ENCODE results near the gene UPK3B.
"Not testable (repeated sequence)": the region's sequence is repeated elsewhere in the genome, so short reads cannot be mapped to it uniquely, and the experiment has no call there.

UPK3B gene

DNA sequence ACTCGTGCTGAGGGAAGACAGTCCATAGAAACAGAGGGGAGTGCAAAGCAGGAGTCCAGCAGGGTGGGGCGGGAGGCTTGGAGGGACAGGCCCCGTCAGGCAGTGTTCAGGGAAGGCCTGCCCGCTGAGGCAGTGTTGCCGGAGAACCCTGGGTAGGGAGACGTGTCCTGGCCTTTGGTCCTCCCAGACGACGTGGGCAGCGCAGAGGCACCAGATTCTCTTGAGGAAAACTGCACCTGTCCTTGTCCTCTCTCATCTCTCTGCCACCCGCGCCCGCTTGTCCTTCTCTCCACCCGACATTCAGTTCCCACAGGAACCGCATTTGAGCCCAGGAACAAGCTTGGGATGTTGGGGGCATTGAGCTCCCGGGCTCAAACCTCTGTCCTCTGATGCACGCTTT, 14.6 kb upstream of the UPK3B start:
- H3K27me3 ChIP-seq (replicated peaks in 2 of 5; ENCODE audit: control insufficient read depth in 4 of 5, insufficient read depth in 5 of 5, low read length in 4 of 5); H3K4me3 ChIP-seq (ENCODE audit: control insufficient read depth in 1 of 7, extremely low read depth in 1 of 7, insufficient read depth in 4 of 7, low read depth in 2 of 7, low read length in 6 of 7); CTCF ChIA-PET; H3K4me1 ChIP-seq (ENCODE audit: control extremely low read depth in 1 of 4, control insufficient read depth in 4 of 4, insufficient read depth in 4 of 4, low read length in 3 of 4); POLR2A ChIA-PET; DNase-seq; H3K27ac ChIP-seq (ENCODE audit: insufficient read depth in 1 of 2, low read depth in 1 of 2, low read length in 2 of 2, poor library complexity in 1 of 2, severe bottlenecking in 2 of 2); H3K9me3 ChIP-seq (ENCODE audit: control extremely low read depth in 1 of 5, control insufficient read depth in 4 of 5, insufficient read depth in 2 of 5, low read depth in 1 of 5, low read length in 4 of 5); H3K36me3 ChIP-seq (ENCODE audit: control insufficient read depth in 4 of 4, insufficient read depth in 4 of 4, low read length in 3 of 4): not testable (repeated sequence)
- WGBS (ENCODE audit: insufficient coverage), result no CpG with 5 or more reads among the region's 16 CpGs

DNA sequence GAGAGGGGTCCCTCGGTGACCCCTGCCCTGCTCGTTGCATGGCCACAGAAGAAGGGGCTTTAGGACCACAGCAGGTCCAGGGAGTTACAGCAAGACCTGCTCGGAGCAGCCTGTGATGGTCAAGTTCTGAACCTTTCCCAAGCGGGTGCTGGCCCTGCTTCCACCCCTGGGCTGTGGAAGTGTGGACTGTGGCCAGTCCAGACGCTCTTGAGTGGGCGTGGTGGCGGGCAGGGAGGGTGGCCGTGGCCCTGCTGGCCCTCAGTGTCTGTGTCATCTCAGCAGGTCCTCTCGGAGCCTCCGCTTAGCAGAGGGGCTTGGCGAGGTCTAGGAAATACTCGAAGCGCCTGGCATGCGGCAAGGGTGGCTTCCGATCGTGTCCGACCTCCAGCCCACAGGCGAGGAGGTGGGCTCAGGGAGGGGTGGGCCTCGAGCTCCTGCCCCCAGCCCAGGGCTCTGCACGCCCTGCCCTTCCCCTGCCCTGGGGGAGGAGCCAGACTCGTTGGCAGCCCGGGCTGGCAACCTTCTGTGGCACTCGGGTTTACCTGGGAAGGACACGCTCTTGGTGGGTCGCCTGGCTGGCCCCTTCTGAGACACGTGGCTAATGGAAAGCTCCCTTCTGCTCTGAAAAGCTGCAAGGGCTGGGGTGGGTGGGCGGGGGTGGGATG, 12.3 kb upstream of the UPK3B start:
- H3K4me3 ChIP-seq (ENCODE audit: control insufficient read depth in 1 of 7, extremely low read depth in 1 of 7, insufficient read depth in 4 of 7, low read depth in 2 of 7, low read length in 6 of 7); H3K27me3 ChIP-seq (replicated peaks in 2 of 5; ENCODE audit: control insufficient read depth in 4 of 5, insufficient read depth in 5 of 5, low read length in 4 of 5); DNase-seq; H3K4me1 ChIP-seq (ENCODE audit: control extremely low read depth in 1 of 4, control insufficient read depth in 4 of 4, insufficient read depth in 4 of 4, low read length in 3 of 4); H3K36me3 ChIP-seq (ENCODE audit: control insufficient read depth in 4 of 4, insufficient read depth in 4 of 4, low read length in 3 of 4); CTCF ChIA-PET; POLR2A ChIA-PET; H3K9me3 ChIP-seq (ENCODE audit: control extremely low read depth in 1 of 5, control insufficient read depth in 4 of 5, insufficient read depth in 2 of 5, low read depth in 1 of 5, low read length in 4 of 5); H3K27ac ChIP-seq (ENCODE audit: insufficient read depth in 1 of 2, low read depth in 1 of 2, low read length in 2 of 2, poor library complexity in 1 of 2, severe bottlenecking in 2 of 2): not testable (repeated sequence)
- no CpG with 5 or more reads among the region's 27 CpGs for WGBS (ENCODE audit: insufficient coverage)

DNA sequence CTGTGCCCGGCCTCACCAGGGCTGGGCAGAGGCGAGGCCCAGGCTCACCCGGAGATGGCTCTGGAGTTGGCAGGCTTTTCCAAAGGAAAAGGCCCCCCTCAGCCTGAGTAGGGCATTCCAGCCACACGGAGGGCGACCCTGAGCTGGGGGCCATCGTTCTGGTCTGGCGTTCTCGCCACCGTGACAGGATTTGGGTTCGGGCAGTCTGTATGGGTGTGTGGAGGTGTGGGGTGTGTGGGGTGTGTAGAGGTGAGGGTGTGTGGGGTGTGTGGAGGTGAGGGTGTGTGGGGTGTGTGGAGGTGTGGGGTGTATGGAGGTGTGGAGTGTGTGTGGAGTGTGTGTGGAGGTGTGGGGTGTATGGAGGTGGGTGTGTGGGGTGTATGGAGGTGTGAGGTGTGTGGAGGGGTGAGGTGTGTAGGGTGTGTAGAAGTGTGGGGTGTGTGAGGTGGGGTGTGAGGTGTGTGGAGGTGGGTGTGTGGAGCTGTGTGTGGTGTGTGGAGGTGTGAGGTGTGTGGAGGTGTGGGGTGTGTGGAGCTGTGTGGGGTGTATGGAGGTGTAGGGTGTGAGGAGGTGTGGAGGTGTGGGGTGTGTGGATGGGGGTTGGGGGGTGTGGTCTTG, 11.7 kb upstream of the UPK3B start:
- DNase-seq; H3K9me3 ChIP-seq (ENCODE audit: control extremely low read depth in 1 of 5, control insufficient read depth in 4 of 5, insufficient read depth in 2 of 5, low read depth in 1 of 5, low read length in 4 of 5); H3K27ac ChIP-seq (ENCODE audit: insufficient read depth in 1 of 2, low read depth in 1 of 2, low read length in 2 of 2, poor library complexity in 1 of 2, severe bottlenecking in 2 of 2); H3K27me3 ChIP-seq (replicated peaks in 2 of 5; ENCODE audit: control insufficient read depth in 4 of 5, insufficient read depth in 5 of 5, low read length in 4 of 5); H3K4me1 ChIP-seq (ENCODE audit: control extremely low read depth in 1 of 4, control insufficient read depth in 4 of 4, insufficient read depth in 4 of 4, low read length in 3 of 4); H3K4me3 ChIP-seq (ENCODE audit: control insufficient read depth in 1 of 7, extremely low read depth in 1 of 7, insufficient read depth in 4 of 7, low read depth in 2 of 7, low read length in 6 of 7); POLR2A ChIA-PET; H3K36me3 ChIP-seq (ENCODE audit: control insufficient read depth in 4 of 4, insufficient read depth in 4 of 4, low read length in 3 of 4); CTCF ChIA-PET: not testable (repeated sequence)
- no CpG with 5 or more reads among the region's 10 CpGs for WGBS (ENCODE audit: insufficient coverage)

DNA sequence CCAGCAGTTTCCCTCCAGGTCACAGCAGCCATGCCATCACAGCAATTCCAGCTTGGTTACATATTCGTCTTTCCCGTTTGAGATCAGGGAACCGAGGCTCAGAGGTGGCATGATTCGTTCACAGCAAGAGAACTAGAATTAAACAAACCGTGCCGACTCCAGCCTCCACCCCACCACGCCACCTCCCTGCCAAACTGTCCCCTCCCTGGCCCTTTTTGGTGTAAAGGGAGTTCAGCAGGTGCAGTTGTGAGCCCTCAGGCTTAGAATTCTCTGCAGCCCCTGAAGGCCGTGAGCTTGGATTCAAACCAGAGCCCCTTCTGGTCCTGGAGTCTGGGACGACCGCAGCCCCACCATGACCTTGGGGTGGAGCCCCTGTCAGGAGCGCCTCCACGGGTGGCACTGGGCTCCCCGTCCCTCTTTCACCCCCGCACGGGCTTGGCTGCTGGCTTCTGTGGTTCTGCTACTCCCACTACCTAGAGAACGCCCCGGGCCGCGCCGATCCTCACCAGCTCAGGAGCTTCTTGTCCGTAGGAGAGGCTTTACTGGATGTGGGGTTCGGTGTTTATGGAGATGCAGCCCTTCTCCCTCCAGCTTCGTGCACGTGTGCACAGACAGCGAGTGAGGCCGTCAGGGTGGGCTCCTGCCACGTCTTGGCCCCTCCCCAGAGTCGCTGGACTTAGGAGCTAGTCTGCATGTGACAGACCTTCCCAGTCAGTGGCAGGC, 11.0 kb upstream of the UPK3B start:
- H3K27me3 ChIP-seq (replicated peaks in 2 of 5; ENCODE audit: control insufficient read depth in 4 of 5, insufficient read depth in 5 of 5, low read length in 4 of 5); DNase-seq; H3K4me3 ChIP-seq (ENCODE audit: control insufficient read depth in 1 of 7, extremely low read depth in 1 of 7, insufficient read depth in 4 of 7, low read depth in 2 of 7, low read length in 6 of 7); CTCF ChIA-PET; H3K36me3 ChIP-seq (ENCODE audit: control insufficient read depth in 4 of 4, insufficient read depth in 4 of 4, low read length in 3 of 4); H3K9me3 ChIP-seq (ENCODE audit: control extremely low read depth in 1 of 5, control insufficient read depth in 4 of 5, insufficient read depth in 2 of 5, low read depth in 1 of 5, low read length in 4 of 5); POLR2A ChIA-PET; H3K27ac ChIP-seq (ENCODE audit: insufficient read depth in 1 of 2, low read depth in 1 of 2, low read length in 2 of 2, poor library complexity in 1 of 2, severe bottlenecking in 2 of 2); H3K4me1 ChIP-seq (ENCODE audit: control extremely low read depth in 1 of 4, control insufficient read depth in 4 of 4, insufficient read depth in 4 of 4, low read length in 3 of 4): not testable (repeated sequence)
- WGBS (ENCODE audit: insufficient coverage), result no CpG with 5 or more reads among the region's 28 CpGs

DNA sequence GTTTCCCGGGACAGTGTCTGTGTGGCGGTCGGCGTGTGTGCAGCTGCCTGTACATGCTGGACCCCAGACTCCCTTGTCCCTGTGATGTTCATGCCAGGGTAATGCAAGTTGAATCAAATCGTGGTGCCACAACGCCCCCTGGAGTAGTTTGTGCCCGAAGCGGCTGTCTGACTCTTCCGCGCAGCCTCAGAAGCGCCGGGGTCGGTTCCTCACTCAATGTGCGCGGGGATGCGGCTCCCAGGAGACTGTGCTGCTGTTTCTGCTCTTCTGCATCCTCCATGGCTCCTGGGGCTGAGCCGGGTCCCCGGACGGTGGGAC, 10.5 kb upstream of the UPK3B start:
- H3K4me1 ChIP-seq (ENCODE audit: control extremely low read depth in 1 of 4, control insufficient read depth in 4 of 4, insufficient read depth in 4 of 4, low read length in 3 of 4); H3K36me3 ChIP-seq (ENCODE audit: control insufficient read depth in 4 of 4, insufficient read depth in 4 of 4, low read length in 3 of 4); H3K9me3 ChIP-seq (ENCODE audit: control extremely low read depth in 1 of 5, control insufficient read depth in 4 of 5, insufficient read depth in 2 of 5, low read depth in 1 of 5, low read length in 4 of 5); POLR2A ChIA-PET; H3K4me3 ChIP-seq (ENCODE audit: control insufficient read depth in 1 of 7, extremely low read depth in 1 of 7, insufficient read depth in 4 of 7, low read depth in 2 of 7, low read length in 6 of 7); DNase-seq; H3K27me3 ChIP-seq (replicated peaks in 2 of 5; ENCODE audit: control insufficient read depth in 4 of 5, insufficient read depth in 5 of 5, low read length in 4 of 5); CTCF ChIA-PET; H3K27ac ChIP-seq (ENCODE audit: insufficient read depth in 1 of 2, low read depth in 1 of 2, low read length in 2 of 2, poor library complexity in 1 of 2, severe bottlenecking in 2 of 2): not testable (repeated sequence)
- no CpG with 5 or more reads among the region's 19 CpGs for WGBS (ENCODE audit: insufficient coverage)

DNA sequence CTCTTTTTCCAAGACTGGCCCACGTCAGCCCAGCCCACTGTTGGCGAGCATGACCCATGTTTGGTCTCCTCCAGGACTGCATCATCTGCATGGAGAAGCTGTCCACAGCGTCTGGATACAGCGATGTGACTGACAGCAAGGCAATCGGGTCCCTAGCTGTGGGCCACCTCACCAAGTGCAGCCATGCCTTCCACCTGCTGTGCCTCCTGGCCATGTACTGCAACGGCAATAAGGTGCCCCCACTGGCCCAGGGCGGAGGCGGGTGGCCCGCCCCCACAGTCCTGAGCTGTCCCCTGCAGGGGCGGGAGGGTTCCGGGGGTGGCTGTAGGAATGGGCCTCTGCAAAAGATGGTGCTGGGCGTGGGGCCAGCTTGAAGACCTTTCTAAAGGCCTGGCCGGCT, 8.1 kb upstream of the UPK3B start:
- WGBS (ENCODE audit: insufficient coverage), result 98% methylated on average over 5 of the region's 13 CpGs
- DNase-seq; CTCF ChIA-PET; H3K27me3 ChIP-seq (replicated peaks in 2 of 5; ENCODE audit: control insufficient read depth in 4 of 5, insufficient read depth in 5 of 5, low read length in 4 of 5); H3K9me3 ChIP-seq (ENCODE audit: control extremely low read depth in 1 of 5, control insufficient read depth in 4 of 5, insufficient read depth in 2 of 5, low read depth in 1 of 5, low read length in 4 of 5); H3K4me1 ChIP-seq (ENCODE audit: control extremely low read depth in 1 of 4, control insufficient read depth in 4 of 4, insufficient read depth in 4 of 4, low read length in 3 of 4); H3K4me3 ChIP-seq (ENCODE audit: control insufficient read depth in 1 of 7, extremely low read depth in 1 of 7, insufficient read depth in 4 of 7, low read depth in 2 of 7, low read length in 6 of 7); H3K27ac ChIP-seq (ENCODE audit: insufficient read depth in 1 of 2, low read depth in 1 of 2, low read length in 2 of 2, poor library complexity in 1 of 2, severe bottlenecking in 2 of 2); POLR2A ChIA-PET: not testable (repeated sequence)
- peaks cover 0 to 19% (median 7%) of the 10 kb centered on the region in 4 experiments for H3K36me3 ChIP-seq (ENCODE audit: control insufficient read depth in 4 of 4, insufficient read depth in 4 of 4, low read length in 3 of 4)

DNA sequence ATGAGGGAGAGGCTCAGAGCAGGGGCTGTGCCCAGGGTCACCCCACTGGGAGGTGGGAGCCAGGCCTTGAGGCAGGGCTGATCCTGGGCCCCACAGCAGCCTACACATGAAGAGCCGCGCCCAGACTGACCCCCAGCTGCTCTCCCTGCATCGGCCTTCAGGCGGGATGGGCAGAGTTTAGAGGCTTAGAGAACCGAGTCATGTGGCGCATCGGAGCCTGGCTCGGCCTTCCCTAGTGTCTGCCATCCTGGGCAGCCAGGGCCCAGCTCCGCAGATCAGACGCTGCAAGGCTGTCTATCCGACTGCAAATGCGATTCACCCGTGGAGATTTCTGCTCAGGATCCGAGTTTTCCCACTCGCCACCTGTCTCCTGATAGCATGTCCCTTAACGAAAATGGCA, 7.5 kb upstream of the UPK3B start:
- H3K9me3 ChIP-seq (ENCODE audit: control extremely low read depth in 1 of 5, control insufficient read depth in 4 of 5, insufficient read depth in 2 of 5, low read depth in 1 of 5, low read length in 4 of 5); H3K4me1 ChIP-seq (ENCODE audit: control extremely low read depth in 1 of 4, control insufficient read depth in 4 of 4, insufficient read depth in 4 of 4, low read length in 3 of 4); H3K27me3 ChIP-seq (replicated peaks in 2 of 5; ENCODE audit: control insufficient read depth in 4 of 5, insufficient read depth in 5 of 5, low read length in 4 of 5); DNase-seq; H3K27ac ChIP-seq (ENCODE audit: insufficient read depth in 1 of 2, low read depth in 1 of 2, low read length in 2 of 2, poor library complexity in 1 of 2, severe bottlenecking in 2 of 2); CTCF ChIA-PET; H3K4me3 ChIP-seq (ENCODE audit: control insufficient read depth in 1 of 7, extremely low read depth in 1 of 7, insufficient read depth in 4 of 7, low read depth in 2 of 7, low read length in 6 of 7); POLR2A ChIA-PET: not testable (repeated sequence)
- WGBS (ENCODE audit: insufficient coverage), result 88% methylated on average over 6 of the region's 16 CpGs
- H3K36me3 ChIP-seq (ENCODE audit: control insufficient read depth in 4 of 4, insufficient read depth in 4 of 4, low read length in 3 of 4), result peaks cover 0 to 19% (median 7%) of the 10 kb centered on the region in 4 experiments
